Natural killer cell (primary cell): ENCODE data around the gene STK39. TPM values are rescaled to one million over a fixed set of nuclear protein-coding genes. Genes with fewer than 3 reads are reported as not detected.

Source experiments
- ATAC-seq, 3 donors: fragments of 150-1000 bp in 2 of 3; fragments of 200-7000 bp in 1 of 3; cut with Tn5 transposase; 1 replicate in 1 of 3; 2 replicates in 2 of 3; pipeline ENCODE4 v1.10.0; 2021; ENCODE audit warnings: mild to moderate bottlenecking in 2 of 3, moderate library complexity in 2 of 3
- DNase-seq, 2 donors: peaks; one replicate each; pipeline versions ENCODE4 v3.0.0 to v3.0.0-alpha.2; 2013 to 2021; ENCODE audit warnings: mixed read lengths in 1 of 2
- H3K27ac ChIP-seq: one replicate; pipeline ENCODE4 v1.5.1; 2013; ENCODE audit warnings: mild to moderate bottlenecking, low read length
- H3K27me3 ChIP-seq: one replicate; pipeline ENCODE4 v1.6.1; 2013; ENCODE audit warnings: low read length; ENCODE audit not compliant: control insufficient read depth, insufficient read depth
- H3K36me3 ChIP-seq: one replicate; pipeline ENCODE4 v1.6.1; 2013; ENCODE audit warnings: low read length; ENCODE audit not compliant: control insufficient read depth, insufficient read depth
- H3K4me1 ChIP-seq: one replicate; pipeline ENCODE4 v1.6.1; 2013; ENCODE audit warnings: low read length; ENCODE audit not compliant: control insufficient read depth, insufficient read depth
- H3K4me3 ChIP-seq: one replicate; pipeline ENCODE4 v1.5.1; 2013; ENCODE audit warnings: low read length
- H3K9me3 ChIP-seq: one replicate; pipeline ENCODE4 v1.6.1; 2013; ENCODE audit warnings: low read length; ENCODE audit not compliant: control insufficient read depth, insufficient read depth
- H3K27ac Mint-ChIP-seq, 2 donors: one replicate each; pipeline ENCODE4 v1.8.0; 2022; ENCODE audit warnings: mild to moderate bottlenecking in 2 of 2, mixed read lengths in 2 of 2, moderate library complexity in 1 of 2
- H3K27me3 Mint-ChIP-seq, 2 donors: one replicate each; pipeline ENCODE4 v1.8.0; 2022; ENCODE audit warnings: low read depth in 2 of 2, mixed read lengths in 2 of 2
- H3K36me3 Mint-ChIP-seq: one replicate; pipeline ENCODE4 v1.8.0; 2022; ENCODE audit warnings: mixed read lengths
- H3K4me1 Mint-ChIP-seq, 2 donors: one replicate each; pipeline ENCODE4 v1.8.0; 2022; ENCODE audit warnings: mixed read lengths in 2 of 2
- H3K4me3 Mint-ChIP-seq: one replicate; pipeline ENCODE4 v1.8.0; 2022; ENCODE audit warnings: mild to moderate bottlenecking, moderate library complexity, mixed read lengths
- H3K9me3 Mint-ChIP-seq, 2 donors: one replicate each; pipeline ENCODE4 v1.8.0; 2022; ENCODE audit warnings: mixed read lengths in 2 of 2
- CTCF ChIP-seq: fragments of 200-600 bp; IDR thresholded peaks from one replicate; pipeline ENCODE4 v1.8.0; 2022; ENCODE audit warnings: antibody characterized with exemption
- whole genome bisulfite sequencing: methylation state at CpG from one replicate; pipeline ENCODE4 v1.1.7; 2013; ENCODE audit warnings: missing lambda C conversion rate; ENCODE audit not compliant: insufficient coverage; 5-methylcytosine and 5-hydroxymethylcytosine counted together
- intact Hi-C: fragments of 100-400 bp; cut with micrococcal nuclease; formaldehyde crosslinking; loops from one replicate; pipeline ENCODE4 v1.14.2; 2022
- total RNA-seq, 4 donors: library from RNA; stranded (reverse); fragments of 120-200 nt in 1 of 4; gene quantifications; one replicate each; pipeline versions ENCODE4 v1.2.3 to v1.2.4, GENCODE V29; 2013 to 2022

The STK39 gene
- total RNA-seq, 3 donors from 2014 or later (not counting 1 experiment from before 2014, with no cell fraction given) = 53.3 to 79.3 (median 66.6) TPM

- Mint-ChIP-seq H3K9me3 (no peaks in the 10 kb centered on the region), H3K4me3 (no peak overlapping the region), H3K27ac (peak overlapping the region in 1 of 2 donors; percentile 39), H3K4me1 (peaks cover 26 to 46% of the 10 kb centered on the region in 2 donors), H3K27me3 (no peaks in the 10 kb centered on the region), H3K36me3 (no peaks in the 10 kb centered on the region)
- TF ChIP-seq CTCF = no peak
- H3K27me3 ChIP-seq = no peaks in the 10 kb centered on the region
- H3K4me3 ChIP-seq = no peak overlapping the region
- H3K36me3 ChIP-seq = peaks cover 23% of the 10 kb centered on the region
- no peak overlapping the region for H3K27ac ChIP-seq
- intact Hi-C loops = no loop called here
- H3K4me1 ChIP-seq = no peaks in the 10 kb centered on the region
- DNase-seq (no peak), ATAC-seq (no peak)
- WGBS = 95% methylated on average over 5 of the region's 5 CpGs
- no peaks in the 10 kb centered on the region for H3K9me3 ChIP-seq
These were observed 240.9 kb downstream of the STK39 start for GRCh38 chr2:168006498-168006897.

- WGBS = 99% methylated on average over 3 of the region's 3 CpGs
- Histone ChIP-seq H3K36me3 (peaks cover 24% of the 10 kb centered on the region), H3K9me3 (no peaks in the 10 kb centered on the region), H3K4me1 (no peaks in the 10 kb centered on the region), H3K27me3 (no peaks in the 10 kb centered on the region), H3K4me3 (no peak overlapping the region), H3K27ac (no peak overlapping the region)
- Mint-ChIP-seq H3K36me3 (no peaks in the 10 kb centered on the region), H3K9me3 (no peaks in the 10 kb centered on the region), H3K27me3 (no peaks in the 10 kb centered on the region), H3K27ac (peak overlapping the region; percentile 37 to 39), H3K4me3 (no peak overlapping the region), H3K4me1 (peaks cover 26 to 46% of the 10 kb centered on the region in 2 donors)
- intact Hi-C loops = no loop called here
- no peak for TF ChIP-seq CTCF
- ATAC-seq (no peak), DNase-seq (no peak)
These were observed 241.8 kb downstream of the STK39 start for GRCh38 chr2:168005586-168005985.

- WGBS = 100% methylated on average over 3 of the region's 3 CpGs
- no peak overlapping the region for H3K4me3 ChIP-seq
- Mint-ChIP-seq H3K27ac (peak overlapping the region; percentile 27 to 44), H3K36me3 (no peaks in the 10 kb centered on the region), H3K9me3 (no peaks in the 10 kb centered on the region), H3K4me3 (no peak overlapping the region), H3K4me1 (peaks cover 30 to 52% of the 10 kb centered on the region in 2 donors), H3K27me3 (no peaks in the 10 kb centered on the region)
- peaks cover 17% of the 10 kb centered on the region for H3K36me3 ChIP-seq
- DNase-seq (no peak), ATAC-seq (no peak)
- H3K27me3 ChIP-seq = no peaks in the 10 kb centered on the region
- H3K27ac ChIP-seq = no peak overlapping the region
- intact Hi-C loops = no loop called here
- no peaks in the 10 kb centered on the region for H3K4me1 ChIP-seq
- no peak for TF ChIP-seq CTCF
- H3K9me3 ChIP-seq = no peaks in the 10 kb centered on the region
These were observed 243.5 kb downstream of the STK39 start for GRCh38 chr2:168003876-168004275.

- Mint-ChIP-seq H3K4me1 (peaks cover 28 to 47% of the 10 kb centered on the region in 2 donors), H3K27ac (peak overlapping the region; percentile 75 to 80), H3K36me3 (no peaks in the 10 kb centered on the region), H3K9me3 (no peaks in the 10 kb centered on the region), H3K27me3 (no peaks in the 10 kb centered on the region), H3K4me3 (no peak overlapping the region)
- Histone ChIP-seq H3K36me3 (peaks cover 7% of the 10 kb centered on the region), H3K27ac (no peak overlapping the region), H3K4me1 (no peaks in the 10 kb centered on the region), H3K4me3 (no peak overlapping the region), H3K9me3 (no peaks in the 10 kb centered on the region), H3K27me3 (no peaks in the 10 kb centered on the region)
- ATAC-seq (peak; percentile 66 to 86 (median 74)), DNase-seq (peak in 1 of 2 donors; percentile 20)
- intact Hi-C loops = no loop called here
- no peak for TF ChIP-seq CTCF
- WGBS = 0% methylated on average over 1 of the region's 2 CpGs
These were observed 245.3 kb downstream of the STK39 start for GRCh38 chr2:168002021-168002553.
